22Rv1 (cell line): Measurements from ENCODE around the gene IQCB1.

Source experiments
- H3K27ac ChIP-seq: fragments of 450-650 bp; 2 replicates; pipeline ENCODE4 v1.5.1; 2017
- ZFX ChIP-seq: fragments of 450-650 bp; IDR thresholded peaks from 2 replicates; pipeline ENCODE4 v1.6.1; 2017; ENCODE audit warnings: antibody characterized with exemption, borderline replicate concordance
- TF ChIP-seq, protein P1 (sequence below): fragments of 450-650 bp; IDR thresholded peaks from 2 replicates; pipeline ENCODE4 v1.5.1; 2017; ENCODE audit warnings: mild to moderate bottlenecking

The IQCB1 gene

DNA sequence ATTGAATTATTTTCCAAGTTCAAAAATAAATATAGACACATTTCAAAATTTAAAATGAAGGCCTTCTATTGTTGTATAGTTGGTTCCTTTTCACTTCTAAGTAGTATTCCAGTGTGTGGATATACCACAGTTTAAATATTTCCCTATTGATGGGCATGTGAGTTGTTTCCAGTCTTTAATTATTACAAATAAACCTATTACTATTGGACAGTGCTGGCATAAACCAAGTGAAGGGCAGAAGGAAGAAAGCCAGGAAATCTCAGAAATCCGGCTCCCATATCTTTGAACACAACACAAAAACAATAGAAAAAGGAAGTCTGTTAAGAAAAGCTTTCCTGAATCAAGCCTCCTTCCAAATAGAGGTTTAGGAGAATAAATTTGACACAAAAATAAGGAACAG lies 111.4 kb downstream of the IQCB1 start:
- no peak overlapping the region for H3K27ac ChIP-seq
- no peak for TF ChIP-seq ZFX
- TF ChIP-seq, protein P1, sequence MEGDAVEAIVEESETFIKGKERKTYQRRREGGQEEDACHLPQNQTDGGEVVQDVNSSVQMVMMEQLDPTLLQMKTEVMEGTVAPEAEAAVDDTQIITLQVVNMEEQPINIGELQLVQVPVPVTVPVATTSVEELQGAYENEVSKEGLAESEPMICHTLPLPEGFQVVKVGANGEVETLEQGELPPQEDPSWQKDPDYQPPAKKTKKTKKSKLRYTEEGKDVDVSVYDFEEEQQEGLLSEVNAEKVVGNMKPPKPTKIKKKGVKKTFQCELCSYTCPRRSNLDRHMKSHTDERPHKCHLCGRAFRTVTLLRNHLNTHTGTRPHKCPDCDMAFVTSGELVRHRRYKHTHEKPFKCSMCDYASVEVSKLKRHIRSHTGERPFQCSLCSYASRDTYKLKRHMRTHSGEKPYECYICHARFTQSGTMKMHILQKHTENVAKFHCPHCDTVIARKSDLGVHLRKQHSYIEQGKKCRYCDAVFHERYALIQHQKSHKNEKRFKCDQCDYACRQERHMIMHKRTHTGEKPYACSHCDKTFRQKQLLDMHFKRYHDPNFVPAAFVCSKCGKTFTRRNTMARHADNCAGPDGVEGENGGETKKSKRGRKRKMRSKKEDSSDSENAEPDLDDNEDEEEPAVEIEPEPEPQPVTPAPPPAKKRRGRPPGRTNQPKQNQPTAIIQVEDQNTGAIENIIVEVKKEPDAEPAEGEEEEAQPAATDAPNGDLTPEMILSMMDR = no peak

DNA sequence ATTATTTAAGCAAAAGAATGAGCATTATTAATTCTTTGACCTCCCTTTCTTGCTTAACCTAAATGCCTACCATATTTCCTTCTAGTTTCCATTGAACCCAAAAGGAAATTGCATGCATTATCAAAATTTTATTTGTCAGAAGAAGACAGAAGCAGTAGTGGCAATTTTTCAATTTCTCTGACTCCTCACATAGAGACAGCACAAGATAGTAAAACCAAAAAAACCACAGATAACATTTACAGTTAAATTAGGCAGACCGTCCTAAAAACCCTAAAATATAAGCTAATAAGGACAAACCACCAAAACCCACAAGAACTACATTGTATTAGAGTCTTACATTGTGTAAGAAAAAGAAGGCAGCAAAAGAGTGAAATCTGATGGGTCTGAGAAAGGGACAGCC lies 112.4 kb downstream of the IQCB1 start:
- H3K27ac ChIP-seq = no peak overlapping the region
- TF ChIP-seq, protein P1 = no peak
- no peak for TF ChIP-seq ZFX

DNA sequence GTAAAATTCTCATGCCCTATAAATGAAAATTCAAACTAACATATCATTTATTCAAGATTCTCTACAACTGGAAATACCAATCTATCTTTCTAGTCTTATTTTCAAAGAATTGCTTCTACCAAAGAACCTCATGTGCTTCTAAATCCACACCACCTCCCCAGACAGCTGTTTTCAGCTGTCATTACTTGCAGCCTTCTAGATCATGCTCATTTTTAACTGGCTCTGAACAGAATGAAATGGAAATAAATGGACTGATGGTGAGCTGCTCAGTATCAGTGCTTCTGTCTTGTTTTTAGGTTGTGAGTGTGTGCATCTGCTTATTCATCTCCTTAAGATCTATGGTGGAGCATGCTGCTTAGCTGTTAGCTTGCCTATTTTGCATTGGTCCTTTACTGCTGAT lies 114.7 kb downstream of the IQCB1 start:
- no peak overlapping the region for H3K27ac ChIP-seq
- TF ChIP-seq, protein P1 = no peak
- TF ChIP-seq ZFX = no peak
